HepG2 (cell line): ENCODE measurements around the gene BCL2L2. TPM values are rescaled to one million over a fixed set of nuclear protein-coding genes. Genes with fewer than 3 reads are reported as not detected.
A peak's percentile ranks its signal among the peaks of the same experiment; 100 is the strongest.

Experiments
- ATF1 ChIP-seq: IDR thresholded peaks from 2 replicates; pipeline ENCODE4 v1.6.1; 2016; ENCODE audit warnings: mild to moderate bottlenecking, control low read depth
- CCDC6 ChIP-seq: sonication (generic); formaldehyde crosslinking; IDR thresholded peaks from 2 replicates; pipeline ENCODE4 v1.8.1; 2022; ENCODE audit warnings: mild to moderate bottlenecking, missing genetic modification reagents, moderate library complexity
- EED ChIP-seq: sonication (generic); formaldehyde crosslinking; IDR thresholded peaks from 2 replicates; pipeline ENCODE4 v1.5.0; 2020; ENCODE audit warnings: mild to moderate bottlenecking, missing genetic modification reagents
- IRF2 ChIP-seq: IDR thresholded peaks from 2 replicates; pipeline ENCODE4 v1.6.1; 2018; ENCODE audit warnings: missing genetic modification reagents, missing compliant biosample characterization
- MBD4 ChIP-seq: IDR thresholded peaks from 2 replicates; pipeline ENCODE4 v1.6.1; 2012; ENCODE audit warnings: low read length, inconsistent platforms, borderline replicate concordance
- RELA ChIP-seq: sonication (generic); formaldehyde crosslinking; IDR thresholded peaks from 2 replicates; pipeline ENCODE4 v1.4.0; 2020; ENCODE audit warnings: missing genetic modification reagents
- ZFP1 ChIP-seq: IDR thresholded peaks from 2 replicates; pipeline ENCODE4 v1.6.1; 2016
- ZKSCAN8 ChIP-seq: IDR thresholded peaks from 2 replicates; pipeline ENCODE4 v1.6.1; 2016; ENCODE audit warnings: borderline replicate concordance, missing genetic modification reagents, missing compliant biosample characterization
- ZNF160 ChIP-seq: sonication (generic); formaldehyde crosslinking; IDR thresholded peaks from 2 replicates; pipeline ENCODE4 v1.8.0; 2022; ENCODE audit warnings: mild to moderate bottlenecking, inconsistent platforms, missing genetic modification reagents
- ZNF180 ChIP-seq: sonication (generic); formaldehyde crosslinking; IDR thresholded peaks from 2 replicates; pipeline ENCODE4 v1.4.0; 2020; ENCODE audit warnings: low read depth, missing genetic modification reagents, borderline replicate concordance
- ZNF282 ChIP-seq: fragments of 450-650 bp; IDR thresholded peaks from 2 replicates; pipeline ENCODE4 v1.6.1; 2018; ENCODE audit not compliant: partially characterized antibody
- ZNF644 ChIP-seq: IDR thresholded peaks from 2 replicates; pipeline ENCODE4 v1.6.1; 2016; ENCODE audit warnings: low read depth
- ZNF747 ChIP-seq: sonication (generic); formaldehyde crosslinking; IDR thresholded peaks from 2 replicates; pipeline ENCODE4 v1.8.1; 2023; ENCODE audit warnings: missing genetic modification reagents, mild to moderate bottlenecking, borderline replicate concordance
- polyA plus RNA-seq, 8 experiments: library from polyadenylated mRNA; depleted of rRNA in 3 of 8; stranded (reverse) in 7 of 8; unstranded in 1 of 8; fragments of >200 nt; fragmentation: Illumina TruSeq in 4 of 8; extraction: Trizol in 4 of 8; gene quantifications; 2 replicates each; pipeline versions ENCODE4 v1.2.1 to v1.2.3, GENCODE V29; 2011 to 2016; ENCODE audit warnings: low read depth in 4 of 8, missing spikeins in 1 of 8, mixed read lengths in 1 of 8; ENCODE audit not compliant: insufficient read depth in 1 of 8
- total RNA-seq, 5 experiments: library from RNA; depleted of rRNA; stranded (reverse); fragments of >200 nt; fragmentation: Illumina TruSeq; extraction: Trizol; gene quantifications; 2 replicates each; pipeline ENCODE4 v1.2.3, GENCODE V29; 2016; ENCODE audit warnings: low read depth in 1 of 5
- TF ChIP-seq, protein P1 (sequence below): IDR thresholded peaks from 2 replicates; pipeline ENCODE4 v1.6.1; 2018; ENCODE audit warnings: missing genetic modification reagents
- TF ChIP-seq, protein P2 (sequence below): sonication (generic); formaldehyde crosslinking; IDR thresholded peaks from 2 replicates; pipeline ENCODE4 v1.4.0; 2020; ENCODE audit warnings: missing genetic modification reagents
- TF ChIP-seq, protein P3 (sequence below): IDR thresholded peaks from 2 replicates; pipeline ENCODE4 v1.6.1; 2016
- TF ChIP-seq, protein P4 (sequence below): sonication (generic); formaldehyde crosslinking; IDR thresholded peaks from 2 replicates; pipeline ENCODE4 v1.8.1; 2023; ENCODE audit warnings: mild to moderate bottlenecking, missing genetic modification reagents, borderline replicate concordance

The BCL2L2 gene
- total and polyA plus RNA-seq, 2 of the 13 experiments (the other 11 are each of a cell fraction or from before 2014, with no cell fraction given), result 28.1 to 49.8 TPM

DNA sequence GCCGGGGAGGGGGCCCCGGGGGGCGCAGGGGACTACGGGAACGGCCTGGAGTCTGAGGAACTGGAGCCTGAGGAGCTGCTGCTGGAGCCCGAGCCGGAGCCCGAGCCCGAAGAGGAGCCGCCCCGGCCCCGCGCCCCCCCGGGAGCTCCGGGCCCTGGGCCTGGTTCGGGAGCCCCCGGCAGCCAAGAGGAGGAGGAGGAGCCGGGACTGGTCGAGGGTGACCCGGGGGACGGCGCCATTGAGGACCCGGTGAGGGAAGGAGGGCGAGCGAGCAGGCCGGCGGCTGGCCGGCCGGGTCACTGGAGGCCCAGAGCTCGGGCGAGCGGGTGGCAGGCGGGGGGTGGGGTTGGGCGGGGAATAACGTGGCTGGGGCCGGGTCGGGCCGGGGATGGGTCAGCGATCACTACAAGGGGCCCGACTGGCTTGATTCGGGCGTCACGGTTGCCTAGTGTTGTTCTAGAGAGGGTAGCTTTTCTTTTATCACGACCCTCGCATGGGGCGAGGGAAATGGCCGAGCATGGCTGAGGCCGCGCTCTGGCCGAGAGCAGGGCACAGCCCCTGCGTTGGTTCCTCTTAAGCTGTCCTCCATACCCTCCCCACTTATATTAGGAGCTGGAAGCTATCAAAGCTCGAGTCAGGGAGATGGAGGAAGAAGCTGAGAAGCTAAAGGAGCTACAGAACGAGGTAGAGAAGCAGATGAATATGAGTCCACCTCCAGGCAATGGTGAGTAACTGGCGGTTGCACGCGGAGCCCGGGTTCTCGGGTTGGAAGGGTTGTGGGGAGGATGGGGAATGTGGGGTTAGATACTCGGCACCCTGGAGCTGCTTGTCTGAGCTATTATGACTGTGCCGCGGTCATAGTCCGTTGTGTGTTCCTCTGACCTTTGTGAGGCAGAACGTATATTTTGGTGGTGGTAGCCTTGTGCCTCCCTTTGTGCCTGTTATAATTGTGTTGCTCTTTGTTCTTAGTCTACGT is 15.2 kb downstream of the BCL2L2 start (continued):
- TF ChIP-seq, protein P1, sequence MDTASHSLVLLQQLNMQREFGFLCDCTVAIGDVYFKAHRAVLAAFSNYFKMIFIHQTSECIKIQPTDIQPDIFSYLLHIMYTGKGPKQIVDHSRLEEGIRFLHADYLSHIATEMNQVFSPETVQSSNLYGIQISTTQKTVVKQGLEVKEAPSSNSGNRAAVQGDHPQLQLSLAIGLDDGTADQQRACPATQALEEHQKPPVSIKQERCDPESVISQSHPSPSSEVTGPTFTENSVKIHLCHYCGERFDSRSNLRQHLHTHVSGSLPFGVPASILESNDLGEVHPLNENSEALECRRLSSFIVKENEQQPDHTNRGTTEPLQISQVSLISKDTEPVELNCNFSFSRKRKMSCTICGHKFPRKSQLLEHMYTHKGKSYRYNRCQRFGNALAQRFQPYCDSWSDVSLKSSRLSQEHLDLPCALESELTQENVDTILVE (CRISPR knock-in tag), result peak; percentile 70
- TF ChIP-seq CCDC6 (CRISPR knock-in tag) (no peak), ZNF747 (CRISPR knock-in tag) (no peak; the same call in 1 of the 2 replicates), ZNF160 (CRISPR knock-in tag) (0 out of 2 replicates have a peak, but pooled peaks have one; percentile 33), ZFP1 (CRISPR knock-in tag) (no peak), ZNF644 (CRISPR knock-in tag) (peak; percentile 16; the same call in 1 of the 2 replicates), ZNF282 (no peak), EED (CRISPR knock-in tag) (no peak; the same call in 1 of the 2 replicates), ZKSCAN8 (CRISPR knock-in tag) (no peak), MBD4 (no peak), IRF2 (CRISPR knock-in tag) (peak; percentile 28), ATF1 (no peak), RELA (0 out of 2 replicates have a peak, but pooled peaks have one; percentile 31), ZNF180 (CRISPR knock-in tag) (no peak)
- TF ChIP-seq, protein P2, sequence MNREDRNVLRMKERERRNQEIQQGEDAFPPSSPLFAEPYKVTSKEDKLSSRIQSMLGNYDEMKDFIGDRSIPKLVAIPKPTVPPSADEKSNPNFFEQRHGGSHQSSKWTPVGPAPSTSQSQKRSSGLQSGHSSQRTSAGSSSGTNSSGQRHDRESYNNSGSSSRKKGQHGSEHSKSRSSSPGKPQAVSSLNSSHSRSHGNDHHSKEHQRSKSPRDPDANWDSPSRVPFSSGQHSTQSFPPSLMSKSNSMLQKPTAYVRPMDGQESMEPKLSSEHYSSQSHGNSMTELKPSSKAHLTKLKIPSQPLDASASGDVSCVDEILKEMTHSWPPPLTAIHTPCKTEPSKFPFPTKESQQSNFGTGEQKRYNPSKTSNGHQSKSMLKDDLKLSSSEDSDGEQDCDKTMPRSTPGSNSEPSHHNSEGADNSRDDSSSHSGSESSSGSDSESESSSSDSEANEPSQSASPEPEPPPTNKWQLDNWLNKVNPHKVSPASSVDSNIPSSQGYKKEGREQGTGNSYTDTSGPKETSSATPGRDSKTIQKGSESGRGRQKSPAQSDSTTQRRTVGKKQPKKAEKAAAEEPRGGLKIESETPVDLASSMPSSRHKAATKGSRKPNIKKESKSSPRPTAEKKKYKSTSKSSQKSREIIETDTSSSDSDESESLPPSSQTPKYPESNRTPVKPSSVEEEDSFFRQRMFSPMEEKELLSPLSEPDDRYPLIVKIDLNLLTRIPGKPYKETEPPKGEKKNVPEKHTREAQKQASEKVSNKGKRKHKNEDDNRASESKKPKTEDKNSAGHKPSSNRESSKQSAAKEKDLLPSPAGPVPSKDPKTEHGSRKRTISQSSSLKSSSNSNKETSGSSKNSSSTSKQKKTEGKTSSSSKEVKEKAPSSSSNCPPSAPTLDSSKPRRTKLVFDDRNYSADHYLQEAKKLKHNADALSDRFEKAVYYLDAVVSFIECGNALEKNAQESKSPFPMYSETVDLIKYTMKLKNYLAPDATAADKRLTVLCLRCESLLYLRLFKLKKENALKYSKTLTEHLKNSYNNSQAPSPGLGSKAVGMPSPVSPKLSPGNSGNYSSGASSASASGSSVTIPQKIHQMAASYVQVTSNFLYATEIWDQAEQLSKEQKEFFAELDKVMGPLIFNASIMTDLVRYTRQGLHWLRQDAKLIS, result 0 out of 2 replicates have a peak, but pooled peaks have one; percentile 27
- TF ChIP-seq, protein P3, sequence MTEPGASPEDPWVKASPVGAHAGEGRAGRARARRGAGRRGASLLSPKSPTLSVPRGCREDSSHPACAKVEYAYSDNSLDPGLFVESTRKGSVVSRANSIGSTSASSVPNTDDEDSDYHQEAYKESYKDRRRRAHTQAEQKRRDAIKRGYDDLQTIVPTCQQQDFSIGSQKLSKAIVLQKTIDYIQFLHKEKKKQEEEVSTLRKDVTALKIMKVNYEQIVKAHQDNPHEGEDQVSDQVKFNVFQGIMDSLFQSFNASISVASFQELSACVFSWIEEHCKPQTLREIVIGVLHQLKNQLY, result no peak
- TF ChIP-seq, protein P4, sequence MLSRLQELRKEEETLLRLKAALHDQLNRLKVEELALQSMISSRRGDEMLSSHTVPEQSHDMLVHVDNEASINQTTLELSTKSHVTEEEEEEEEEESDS (CRISPR knock-in tag), result peak; percentile 90
